ENCODE measurements around the gene SEC14L6.

DNA sequence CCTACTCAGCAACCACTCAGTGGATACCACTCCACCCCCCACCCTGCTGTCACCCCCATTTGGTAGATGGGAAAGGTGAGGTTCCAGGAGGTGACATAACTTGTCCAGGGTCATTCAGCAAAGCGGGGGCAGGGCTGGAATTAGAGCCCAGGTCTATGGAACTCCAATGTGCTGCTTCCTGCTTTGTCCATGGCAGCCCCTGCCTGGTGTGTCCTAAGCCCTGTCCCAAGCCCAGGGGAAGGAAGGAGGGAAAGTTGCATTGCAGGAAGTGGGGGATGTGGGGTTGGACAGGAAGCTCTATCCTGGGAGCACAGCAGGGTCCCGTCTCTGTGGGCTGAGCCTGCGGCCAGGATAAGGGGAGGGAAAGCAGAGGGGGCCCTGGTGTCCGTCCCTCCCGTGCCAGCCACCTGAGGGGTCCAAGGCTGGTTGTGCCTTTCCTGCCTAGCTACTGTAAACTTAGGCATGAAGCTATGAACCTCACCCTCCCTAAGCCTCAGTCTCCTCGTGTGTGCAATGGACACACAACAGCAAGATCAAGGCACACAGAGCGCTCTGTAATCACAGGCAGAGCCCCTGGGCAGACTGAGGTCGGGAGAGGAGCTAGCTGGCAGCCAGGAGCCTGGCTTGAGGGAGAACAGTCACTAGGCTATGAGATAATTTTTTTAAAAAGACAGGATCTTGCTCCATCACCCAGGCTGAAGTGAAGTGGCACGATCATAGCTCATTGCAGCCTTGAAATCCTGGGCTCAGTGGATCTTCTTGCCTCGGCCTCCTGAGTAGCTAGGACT lies 15.1 kb upstream of the SEC14L6 start:
- TF ChIP-seq TRIM24 (IDR thresholded peaks at IDR 0.05) (no peak), GABPB1 (CRISPR knock-in tag; IDR thresholded peaks at IDR 0.05) (no peak), XRCC5 (IDR thresholded peaks at IDR 0.05; ENCODE audit: low read depth, low read length) (no peak), ZSCAN32 (CRISPR knock-in tag; IDR thresholded peaks at IDR 0.05) (no peak)
- TF ChIP-seq, protein P1, sequence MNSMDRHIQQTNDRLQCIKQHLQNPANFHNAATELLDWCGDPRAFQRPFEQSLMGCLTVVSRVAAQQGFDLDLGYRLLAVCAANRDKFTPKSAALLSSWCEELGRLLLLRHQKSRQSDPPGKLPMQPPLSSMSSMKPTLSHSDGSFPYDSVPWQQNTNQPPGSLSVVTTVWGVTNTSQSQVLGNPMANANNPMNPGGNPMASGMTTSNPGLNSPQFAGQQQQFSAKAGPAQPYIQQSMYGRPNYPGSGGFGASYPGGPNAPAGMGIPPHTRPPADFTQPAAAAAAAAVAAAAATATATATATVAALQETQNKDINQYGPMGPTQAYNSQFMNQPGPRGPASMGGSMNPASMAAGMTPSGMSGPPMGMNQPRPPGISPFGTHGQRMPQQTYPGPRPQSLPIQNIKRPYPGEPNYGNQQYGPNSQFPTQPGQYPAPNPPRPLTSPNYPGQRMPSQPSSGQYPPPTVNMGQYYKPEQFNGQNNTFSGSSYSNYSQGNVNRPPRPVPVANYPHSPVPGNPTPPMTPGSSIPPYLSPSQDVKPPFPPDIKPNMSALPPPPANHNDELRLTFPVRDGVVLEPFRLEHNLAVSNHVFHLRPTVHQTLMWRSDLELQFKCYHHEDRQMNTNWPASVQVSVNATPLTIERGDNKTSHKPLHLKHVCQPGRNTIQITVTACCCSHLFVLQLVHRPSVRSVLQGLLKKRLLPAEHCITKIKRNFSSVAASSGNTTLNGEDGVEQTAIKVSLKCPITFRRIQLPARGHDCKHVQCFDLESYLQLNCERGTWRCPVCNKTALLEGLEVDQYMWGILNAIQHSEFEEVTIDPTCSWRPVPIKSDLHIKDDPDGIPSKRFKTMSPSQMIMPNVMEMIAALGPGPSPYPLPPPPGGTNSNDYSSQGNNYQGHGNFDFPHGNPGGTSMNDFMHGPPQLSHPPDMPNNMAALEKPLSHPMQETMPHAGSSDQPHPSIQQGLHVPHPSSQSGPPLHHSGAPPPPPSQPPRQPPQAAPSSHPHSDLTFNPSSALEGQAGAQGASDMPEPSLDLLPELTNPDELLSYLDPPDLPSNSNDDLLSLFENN (IDR thresholded peaks at IDR 0.05; ENCODE audit: low read depth in 2 of 2, low read length in 2 of 2) = no peak
- TF ChIP-seq, protein P2, sequence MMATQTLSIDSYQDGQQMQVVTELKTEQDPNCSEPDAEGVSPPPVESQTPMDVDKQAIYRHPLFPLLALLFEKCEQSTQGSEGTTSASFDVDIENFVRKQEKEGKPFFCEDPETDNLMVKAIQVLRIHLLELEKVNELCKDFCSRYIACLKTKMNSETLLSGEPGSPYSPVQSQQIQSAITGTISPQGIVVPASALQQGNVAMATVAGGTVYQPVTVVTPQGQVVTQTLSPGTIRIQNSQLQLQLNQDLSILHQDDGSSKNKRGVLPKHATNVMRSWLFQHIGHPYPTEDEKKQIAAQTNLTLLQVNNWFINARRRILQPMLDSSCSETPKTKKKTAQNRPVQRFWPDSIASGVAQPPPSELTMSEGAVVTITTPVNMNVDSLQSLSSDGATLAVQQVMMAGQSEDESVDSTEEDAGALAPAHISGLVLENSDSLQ (IDR thresholded peaks at IDR 0.05) = no peak
